Upper lobe of left lung (tissue), 4 donors: ENCODE results near the gene NKX2-4.

Source experiments
- CTCF ChIP-seq, 6 experiments: fragments of 450-650 bp in 4 of 6; fragments of 200-600 bp in 2 of 6; sonication (generic) in 2 of 6; IDR thresholded peaks; one replicate each; pipeline ENCODE4 v1.5.1; 2016 to 2019; ENCODE audit warnings: antibody characterized with exemption in 6 of 6
- EP300 ChIP-seq, 4 donors: sonication (generic); formaldehyde crosslinking; IDR thresholded peaks; one replicate each; pipeline ENCODE4 v1.5.1; 2017; ENCODE audit warnings: antibody characterized with exemption in 4 of 4, control low read depth in 2 of 4
- POLR2AphosphoS5 ChIP-seq, 2 donors: sonication (generic); formaldehyde crosslinking; IDR thresholded peaks; one replicate each; pipeline ENCODE4 v1.5.1; 2017; ENCODE audit warnings: antibody characterized with exemption in 2 of 2

DNA sequence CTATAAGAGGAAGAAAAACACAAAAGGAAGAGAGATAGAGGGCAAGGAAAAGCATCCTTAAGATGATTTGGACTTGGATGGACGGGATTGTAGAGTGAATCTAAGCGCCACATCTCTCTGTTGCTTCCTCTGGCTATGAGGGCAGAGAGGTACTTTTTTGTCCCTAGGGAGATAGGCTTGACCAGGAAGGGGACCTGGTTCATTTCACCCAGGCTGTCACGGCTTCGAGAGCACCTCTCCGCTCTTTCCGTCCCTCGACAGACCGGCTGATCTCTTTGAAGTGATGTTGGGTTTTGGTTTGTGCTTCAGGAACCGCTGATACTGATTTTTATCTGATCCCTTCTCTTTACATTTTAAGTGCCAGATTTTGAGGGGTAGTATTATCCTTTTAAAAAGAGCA is 19.6 kb downstream of the NKX2-4 start:
- TF ChIP-seq CTCF (IDR thresholded peaks at IDR 0.05) = no peak
- no peak for TF ChIP-seq POLR2AphosphoS5 (IDR thresholded peaks at IDR 0.05)
- TF ChIP-seq EP300 (IDR thresholded peaks at IDR 0.05) = no peak
